Testis (tissue), 3 donors: ENCODE data around the gene NOL4. TPM values are rescaled to one million over a fixed set of nuclear protein-coding genes. Genes with fewer than 3 reads are reported as not detected.

Source experiments
- DNase-seq: peaks from one replicate; pipeline ENCODE4 v3.0.0-alpha.2; 2019
- H3K27ac ChIP-seq, 2 donors: fragments of 200-600 bp; sonication (generic); one replicate each; pipeline ENCODE4 v1.5.1; 2019
- H3K27me3 ChIP-seq: fragments of 200-600 bp; sonication (generic); one replicate; pipeline ENCODE4 v1.5.1; 2019
- H3K36me3 ChIP-seq: fragments of 200-600 bp; sonication (generic); one replicate; pipeline ENCODE4 v1.5.1; 2017; ENCODE audit warnings: low read depth; ENCODE audit errors: missing control alignments
- H3K4me1 ChIP-seq: fragments of 200-600 bp; sonication (generic); one replicate; pipeline ENCODE4 v1.5.1; 2019
- H3K4me3 ChIP-seq, 2 donors: fragments of 200-600 bp; sonication (generic); one replicate each; pipeline ENCODE4 v1.5.1; 2017 to 2019
- H3K9me3 ChIP-seq: fragments of 200-600 bp; sonication (generic); one replicate; pipeline ENCODE4 v1.5.1; 2017
- POLR2A ChIP-seq: fragments of 450-650 bp; IDR thresholded peaks from one replicate; pipeline ENCODE4 v1.6.1; 2017; ENCODE audit warnings: antibody characterized with exemption, mild to moderate bottlenecking, moderate library complexity
- WGBS, 2 donors: methylation state at CpG; one replicate each; pipeline ENCODE4 v1.1.5; 2018; 5-methylcytosine and 5-hydroxymethylcytosine counted together
- intact Hi-C: fragments of 100-400 bp; cut with DNase I; formaldehyde crosslinking; loops from one replicate; pipeline ENCODE4 v1.15.1; 2023; ENCODE audit warnings: low total_unique reads
- polyA plus RNA-seq: library from polyadenylated mRNA; stranded (reverse); fragments of 350-450 nt; fragmentation: Illumina TruSeq; extraction: RNeasy Lipid Tissue Mini Kit (QIAGEN cat#74804); gene quantifications from one replicate; pipeline ENCODE4 v1.2.3, GENCODE V29; 2014; ENCODE audit warnings: low read depth, low replicate concordance; ENCODE audit not compliant: insufficient read depth
- total RNA-seq, 2 donors: library from RNA; depleted of rRNA; stranded (reverse); fragments of >200 nt; gene quantifications; one replicate each; pipeline ENCODE4 v1.2.3, GENCODE V29; 2016
- TF ChIP-seq, protein P1 (sequence below), 3 experiments: fragments of 450-650 bp in 2 of 3; fragments of 200-600 bp in 1 of 3; sonication (generic) in 1 of 3; IDR thresholded peaks; one replicate each; pipeline ENCODE4 v1.5.1; 2016 to 2019; ENCODE audit warnings: antibody characterized with exemption in 3 of 3, mild to moderate bottlenecking in 2 of 3, moderate library complexity in 1 of 3

The NOL4 gene
- total and polyA plus RNA-seq, 3 donors from 2014 or later: 17.2 to 58.8 (median 24.5) TPM

DNA sequence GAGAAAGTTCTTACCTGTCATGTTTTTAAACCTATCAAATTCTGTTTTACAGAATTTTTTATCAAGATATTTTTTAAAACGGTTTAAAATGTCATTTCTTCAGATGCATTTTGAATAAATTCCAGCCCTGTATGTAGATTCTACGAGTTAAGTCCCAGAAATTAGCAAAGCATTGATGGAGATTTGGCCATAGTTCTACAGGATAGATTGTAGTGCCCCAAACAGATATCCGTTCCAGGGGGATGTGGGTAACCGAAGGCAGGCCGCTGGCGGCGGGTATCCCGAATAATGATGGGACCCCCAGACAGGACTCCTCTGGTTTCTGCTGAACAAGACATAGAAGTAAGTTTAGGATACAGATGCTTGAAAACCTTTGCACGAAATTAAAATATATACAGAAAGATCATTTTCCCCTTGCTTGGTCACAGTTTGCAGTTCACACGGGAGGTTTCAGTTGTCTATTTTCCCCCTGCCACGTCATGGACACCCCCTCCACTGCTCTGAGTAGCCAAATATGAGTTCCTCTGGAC is 755 bp downstream of the NOL4 start:
- no peaks in the 10 kb centered on the region for H3K36me3 ChIP-seq
- peaks cover 6% of the 10 kb centered on the region for H3K4me1 ChIP-seq
- no peaks in the 10 kb centered on the region for H3K27me3 ChIP-seq
- no peak overlapping the region for H3K27ac ChIP-seq
- TF ChIP-seq, protein P1, sequence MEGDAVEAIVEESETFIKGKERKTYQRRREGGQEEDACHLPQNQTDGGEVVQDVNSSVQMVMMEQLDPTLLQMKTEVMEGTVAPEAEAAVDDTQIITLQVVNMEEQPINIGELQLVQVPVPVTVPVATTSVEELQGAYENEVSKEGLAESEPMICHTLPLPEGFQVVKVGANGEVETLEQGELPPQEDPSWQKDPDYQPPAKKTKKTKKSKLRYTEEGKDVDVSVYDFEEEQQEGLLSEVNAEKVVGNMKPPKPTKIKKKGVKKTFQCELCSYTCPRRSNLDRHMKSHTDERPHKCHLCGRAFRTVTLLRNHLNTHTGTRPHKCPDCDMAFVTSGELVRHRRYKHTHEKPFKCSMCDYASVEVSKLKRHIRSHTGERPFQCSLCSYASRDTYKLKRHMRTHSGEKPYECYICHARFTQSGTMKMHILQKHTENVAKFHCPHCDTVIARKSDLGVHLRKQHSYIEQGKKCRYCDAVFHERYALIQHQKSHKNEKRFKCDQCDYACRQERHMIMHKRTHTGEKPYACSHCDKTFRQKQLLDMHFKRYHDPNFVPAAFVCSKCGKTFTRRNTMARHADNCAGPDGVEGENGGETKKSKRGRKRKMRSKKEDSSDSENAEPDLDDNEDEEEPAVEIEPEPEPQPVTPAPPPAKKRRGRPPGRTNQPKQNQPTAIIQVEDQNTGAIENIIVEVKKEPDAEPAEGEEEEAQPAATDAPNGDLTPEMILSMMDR (IDR thresholded peaks at IDR 0.05): no peak
- TF ChIP-seq POLR2A: no peak
- no peak for DNase-seq
- H3K4me3 ChIP-seq: peak overlapping the region; percentile 44 to 56
- WGBS, 2 donors: 1 to 2% methylated on average over 11 of the region's 11 CpGs
- H3K9me3 ChIP-seq: no peaks in the 10 kb centered on the region
- intact Hi-C loops: no loop called here

DNA sequence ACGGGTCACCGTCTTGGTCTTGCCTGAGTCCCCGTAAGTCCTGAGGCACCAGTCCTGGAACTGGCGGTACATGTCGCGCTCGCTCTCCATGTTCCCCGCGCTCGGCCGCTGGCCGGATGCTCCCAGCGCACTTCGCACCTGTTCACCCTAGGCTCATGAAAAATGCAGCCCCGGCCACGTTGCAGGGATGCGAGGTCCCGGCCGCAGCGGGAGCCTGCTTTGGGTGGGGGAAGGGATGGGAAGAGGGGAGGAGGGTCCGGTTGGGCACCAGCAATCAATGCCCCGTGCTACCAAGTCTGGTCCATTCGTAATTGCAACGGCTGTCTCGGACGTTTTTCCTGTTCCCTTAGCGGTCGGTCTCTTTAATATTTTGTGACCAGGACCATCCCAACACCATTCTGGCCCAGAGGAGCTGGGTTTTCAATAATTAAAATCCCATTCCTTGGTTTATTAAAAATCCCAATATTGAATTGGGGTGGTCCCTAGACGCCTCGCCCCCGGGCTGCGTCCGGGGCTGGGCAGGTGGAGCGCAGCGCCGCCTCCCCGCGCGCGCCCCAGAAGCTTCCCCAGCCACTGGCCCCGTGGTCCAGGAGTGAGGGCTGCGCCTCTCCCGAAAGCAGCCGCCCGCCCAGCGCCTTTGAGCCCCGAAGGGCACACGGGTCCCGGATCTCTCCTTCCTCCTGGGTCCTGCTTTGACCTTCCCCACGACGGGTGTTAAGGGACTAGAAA is 1.4 kb downstream of the NOL4 start:
- Histone ChIP-seq H3K4me1 (peaks cover 6% of the 10 kb centered on the region), H3K36me3 (no peaks in the 10 kb centered on the region), H3K4me3 (peak overlapping the region; percentile 34 to 56), H3K9me3 (no peaks in the 10 kb centered on the region), H3K27ac (no peak overlapping the region), H3K27me3 (no peaks in the 10 kb centered on the region)
- 0 to 2% methylated on average over 26 to 51 of the region's 51 CpGs for WGBS, 2 donors
- intact Hi-C loops: no loop called here
- peak; percentile 16 for DNase-seq
- no peak for TF ChIP-seq POLR2A

- Histone ChIP-seq H3K9me3 (no peaks in the 10 kb centered on the region), H3K27ac (no peak overlapping the region), H3K36me3 (no peaks in the 10 kb centered on the region), H3K4me3 (peak overlapping the region; percentile 34 to 56), H3K27me3 (no peaks in the 10 kb centered on the region), H3K4me1 (peaks cover 6% of the 10 kb centered on the region)
- peak; percentile 14 for DNase-seq
- intact Hi-C loops: no loop called here
- no peak for TF ChIP-seq POLR2A
- TF ChIP-seq, protein P1 (IDR thresholded peaks at IDR 0.05): no peak
- 0 to 1% methylated on average over 3 to 68 of the region's 68 CpGs for WGBS, 2 donors
These were observed 2.2 kb downstream of the NOL4 start for GRCh38 chr18:34222307-34223163.

- 3 to 4% methylated on average over 11 of the region's 11 CpGs for WGBS, 2 donors
- DNase-seq: no peak
- Histone ChIP-seq H3K4me1 (peaks cover 6% of the 10 kb centered on the region), H3K36me3 (no peaks in the 10 kb centered on the region), H3K4me3 (peak overlapping the region; percentile 34 to 56), H3K27ac (no peak overlapping the region), H3K27me3 (no peaks in the 10 kb centered on the region), H3K9me3 (no peaks in the 10 kb centered on the region)
- TF ChIP-seq POLR2A: no peak
- TF ChIP-seq, protein P1 (IDR thresholded peaks at IDR 0.05): no peak
- intact Hi-C loops: no loop called here
These were observed 2.8 kb downstream of the NOL4 start for GRCh38 chr18:34221971-34222306.

- 46 to 51% methylated on average over 6 of the region's 6 CpGs for WGBS, 2 donors
- no peaks in the 10 kb centered on the region for H3K36me3 ChIP-seq
- no peak overlapping the region for H3K4me3 ChIP-seq
- H3K9me3 ChIP-seq: no peaks in the 10 kb centered on the region
- intact Hi-C loops: no loop called here
- DNase-seq: no peak
- peaks cover 6% of the 10 kb centered on the region for H3K4me1 ChIP-seq
- no peaks in the 10 kb centered on the region for H3K27me3 ChIP-seq
- TF ChIP-seq POLR2A: no peak
- TF ChIP-seq, protein P1 (IDR thresholded peaks at IDR 0.05): no peak
- no peak overlapping the region for H3K27ac ChIP-seq
These were observed 4.5 kb downstream of the NOL4 start for GRCh38 chr18:34220081-34220815.
